ENCODE measurements around the gene LMAN1L.

- TF ChIP-seq POLR2A (IDR thresholded peaks at IDR 0.05; ENCODE audit: low read depth, low read length) = no peak
- no peak for TF ChIP-seq POLR2AphosphoS5 (IDR thresholded peaks at IDR 0.05; ENCODE audit: low read depth, low read length)
- TF ChIP-seq TAF1 (IDR thresholded peaks at IDR 0.05; ENCODE audit: low read depth, low read length) = no peak
- TF ChIP-seq POU2F2 (IDR thresholded peaks at IDR 0.05; ENCODE audit: low read depth, low read length) = no peak
Measured at GRCh38 chr15:74794970-74795349, 17.7 kb upstream of the LMAN1L start.

Measured in GM12891 (cell line).